SK-N-SH (cell line): ENCODE results near the gene CD63. TPM values are rescaled to one million over a fixed set of nuclear protein-coding genes. Genes with fewer than 3 reads are reported as not detected.

Experiments
- CTCF ChIA-PET: fragments of 300-600, 350-600 bp; formaldehyde crosslinking; extraction: SDS; loops from one replicate; lab custom pipeline; 2021; lab: Yijun Ruan, JAX
- POLR2A ChIA-PET: fragments of 350-600 bp; sonication (Branson Sonifier 250); formaldehyde crosslinking; extraction: SDS; loops from one replicate; lab custom pipeline; 2020; ENCODE audit warnings: antibody characterized with exemption, inconsistent platforms; lab: Yijun Ruan, JAX
- DNase-seq: peaks from one replicate; pipeline ENCODE4 v3.0.0; 2012
- H2AFZ ChIP-seq: fragments of 200-600 bp; sonication (generic); 2 replicates; pipeline ENCODE4 v1.8.1; 2016; ENCODE audit warnings: antibody characterized with exemption, mild to moderate bottlenecking, low read depth
- H3F3A ChIP-seq: fragments of 200-600 bp; sonication (generic); replicated peaks from 2 replicates; pipeline ENCODE3; 2016; ENCODE audit warnings: antibody characterized with exemption, mild to moderate bottlenecking; ENCODE audit not compliant: insufficient read depth
- H3K27ac ChIP-seq, 2 experiments: fragments of 200-500 bp in 1 of 2; fragments of 200-600 bp in 1 of 2; sonication (Bioruptor generic) in 1 of 2; sonication (generic), shearing (Covaris generic) in 1 of 2; 2 replicates each; pipeline versions ENCODE4 v1.5.1 to v1.6.1; 2014 to 2016; ENCODE audit warnings: low read depth in 2 of 2, inconsistent platforms in 1 of 2, low read length in 1 of 2, mild to moderate bottlenecking in 1 of 2, mixed read lengths in 1 of 2
- H3K27me3 ChIP-seq: fragments of 200-600 bp; sonication (generic), shearing (Covaris generic); 2 replicates; pipeline ENCODE4 v1.6.1; 2016; ENCODE audit warnings: mixed run types; ENCODE audit not compliant: insufficient read depth
- H3K36me3 ChIP-seq, 2 experiments: fragments of 200-500 bp in 1 of 2; fragments of 200-600 bp in 1 of 2; sonication (Bioruptor generic) in 1 of 2; sonication (generic) in 1 of 2; replicated peaks in 1 of 2; 2 replicates each; pipeline versions ENCODE3 to v1.5.1; 2014 to 2016; ENCODE audit warnings: low read length in 1 of 2, mild to moderate bottlenecking in 1 of 2; ENCODE audit not compliant: insufficient read depth in 2 of 2, control insufficient read depth in 1 of 2
- H3K4me1 ChIP-seq, 2 experiments: fragments of 200-500 bp in 1 of 2; fragments of 200-600 bp in 1 of 2; sonication (Bioruptor generic) in 1 of 2; sonication (generic), shearing (Covaris generic) in 1 of 2; 2 replicates each; pipeline versions ENCODE4 v1.5.1 to v1.6.1; 2014 to 2016; ENCODE audit warnings: low read depth in 1 of 2, low read length in 1 of 2, mixed run types in 1 of 2; ENCODE audit not compliant: insufficient read depth in 2 of 2, control insufficient read depth in 1 of 2
- H3K4me2 ChIP-seq: fragments of 200-600 bp; sonication (generic), shearing (Covaris generic); 2 replicates; pipeline ENCODE4 v1.6.1; 2017; ENCODE audit warnings: mixed run types
- H3K4me3 ChIP-seq, 2 experiments: fragments of 200-500 bp in 1 of 2; fragments of 200-600 bp in 1 of 2; sonication (Bioruptor generic) in 1 of 2; sonication (generic), shearing (Covaris generic) in 1 of 2; 2 replicates each; pipeline versions ENCODE4 v1.5.1 to v1.8.1; 2014 to 2016; ENCODE audit warnings: low read depth in 2 of 2, inconsistent platforms in 1 of 2, low read length in 1 of 2, mild to moderate bottlenecking in 1 of 2, mixed read lengths in 1 of 2, moderate library complexity in 1 of 2
- H3K79me2 ChIP-seq: fragments of 200-600 bp; sonication (generic); 2 replicates; pipeline ENCODE4 v1.8.1; 2017; ENCODE audit warnings: mild to moderate bottlenecking; ENCODE audit not compliant: insufficient read depth
- H3K9ac ChIP-seq: fragments of 200-600 bp; sonication (generic); 2 replicates; pipeline ENCODE4 v1.6.1; 2017; ENCODE audit warnings: mixed run types
- H3K9me2 ChIP-seq: fragments of 200-600 bp; sonication (generic); 2 replicates; pipeline ENCODE4 v1.6.1; 2017; ENCODE audit warnings: mixed run types
- H3K9me3 ChIP-seq: fragments of 200-600 bp; sonication (generic); 2 replicates; pipeline ENCODE4 v1.6.1; 2017; ENCODE audit warnings: mixed run types, mild to moderate bottlenecking, moderate library complexity
- H4K20me1 ChIP-seq: fragments of 200-600 bp; sonication (generic); 2 replicates; pipeline ENCODE4 v1.6.1; 2017; ENCODE audit warnings: mild to moderate bottlenecking, mixed run types; ENCODE audit not compliant: insufficient read depth
- CHD2 ChIP-seq: fragments of 150-350 bp; IDR thresholded peaks from 2 replicates; pipeline ENCODE4 v1.6.1; 2018; ENCODE audit warnings: low read length; ENCODE audit not compliant: partially characterized antibody
- ELF1 ChIP-seq: IDR thresholded peaks from 2 replicates; pipeline ENCODE4 v1.4.0; 2012
- EP300 ChIP-seq, 2 experiments: IDR thresholded peaks; 2 replicates each; pipeline versions ENCODE4 v1.4.0 to v1.6.1; 2012; ENCODE audit warnings: borderline replicate concordance in 1 of 2, low read depth in 1 of 2, low read length in 1 of 2
- EZH2phosphoT487 ChIP-seq: fragments of 200-600 bp; sonication (generic); IDR thresholded peaks from 2 replicates; pipeline ENCODE4 v1.6.1; 2017; ENCODE audit warnings: low read depth, mixed run types, mild to moderate bottlenecking, antibody characterized with exemption, moderate library complexity, borderline replicate concordance
- FOXJ3 ChIP-seq: sonication (generic); formaldehyde crosslinking; IDR thresholded peaks from 2 replicates; pipeline ENCODE4 v1.5.1; 2020; ENCODE audit warnings: mild to moderate bottlenecking, missing genetic modification reagents
- FOXM1 ChIP-seq: IDR thresholded peaks from 2 replicates; pipeline ENCODE4 v1.4.0; 2012; ENCODE audit warnings: low read depth, mild to moderate bottlenecking
- MEF2A ChIP-seq: IDR thresholded peaks from 2 replicates; pipeline ENCODE4 v1.4.0; 2012; ENCODE audit warnings: low read depth, borderline replicate concordance
- MXI1 ChIP-seq: IDR thresholded peaks from 2 replicates; pipeline ENCODE4 v1.6.1; 2012; ENCODE audit warnings: mild to moderate bottlenecking, low read depth, low read length, improper control_type of control experiment
- NRF1 ChIP-seq: IDR thresholded peaks from 2 replicates; pipeline ENCODE4 v1.6.1; 2012; ENCODE audit warnings: low read depth, mild to moderate bottlenecking, low read length
- POLR2AphosphoS5 ChIP-seq: IDR thresholded peaks from 2 replicates; pipeline ENCODE4 v1.6.1; 2012; ENCODE audit warnings: low read depth, low read length
- RAD21 ChIP-seq: IDR thresholded peaks from 2 replicates; pipeline ENCODE4 v1.6.1; 2012; ENCODE audit warnings: mild to moderate bottlenecking, low read length
- RCOR1 ChIP-seq: fragments of 150-350 bp; IDR thresholded peaks from 2 replicates; pipeline ENCODE4 v1.6.1; 2017; ENCODE audit warnings: antibody characterized with exemption, low read length
- TAF1 ChIP-seq: IDR thresholded peaks from 2 replicates; pipeline ENCODE4 v1.6.1; 2012; ENCODE audit warnings: low read depth, mild to moderate bottlenecking, low read length, moderate library complexity, borderline replicate concordance
- TCF12 ChIP-seq: IDR thresholded peaks from 2 replicates; pipeline ENCODE4 v1.4.0; 2012
- YY1 ChIP-seq: IDR thresholded peaks from 2 replicates; pipeline ENCODE4 v1.4.0; 2012; ENCODE audit warnings: low read depth, mild to moderate bottlenecking
- WGBS: methylation state at CpG from one replicate; pipeline ENCODE4 v1.1.6; 2017; ENCODE audit warnings: low lambda C conversion rate; 5-methylcytosine and 5-hydroxymethylcytosine counted together
- polyA plus RNA-seq, 3 experiments: library from polyadenylated mRNA; depleted of rRNA; stranded (reverse); fragments of >200 nt; gene quantifications; 2 replicates each; pipeline ENCODE4 v1.2.3, GENCODE V29; 2012
- TF ChIP-seq, protein P1 (sequence below): IDR thresholded peaks from 2 replicates; pipeline ENCODE4 v1.6.1; 2012; ENCODE audit warnings: mild to moderate bottlenecking, low read depth, low read length, moderate library complexity
- TF ChIP-seq, protein P2 (sequence below): IDR thresholded peaks from 2 replicates; pipeline ENCODE4 v1.4.0; 2012; ENCODE audit warnings: low read depth
- TF ChIP-seq, protein P3 (sequence below): IDR thresholded peaks from 2 replicates; pipeline ENCODE4; 2012
- TF ChIP-seq, protein P4 (sequence below): fragments of 200-600 bp; sonication (generic); IDR thresholded peaks from 2 replicates; pipeline ENCODE4 v1.6.1; 2017; ENCODE audit warnings: antibody characterized with exemption, mild to moderate bottlenecking, moderate library complexity

Gene CD63
- polyA plus RNA-seq, 1 of the 3 experiments (the other 2 are of a cell fraction): 1,465 TPM

- TF ChIP-seq, protein P1, sequence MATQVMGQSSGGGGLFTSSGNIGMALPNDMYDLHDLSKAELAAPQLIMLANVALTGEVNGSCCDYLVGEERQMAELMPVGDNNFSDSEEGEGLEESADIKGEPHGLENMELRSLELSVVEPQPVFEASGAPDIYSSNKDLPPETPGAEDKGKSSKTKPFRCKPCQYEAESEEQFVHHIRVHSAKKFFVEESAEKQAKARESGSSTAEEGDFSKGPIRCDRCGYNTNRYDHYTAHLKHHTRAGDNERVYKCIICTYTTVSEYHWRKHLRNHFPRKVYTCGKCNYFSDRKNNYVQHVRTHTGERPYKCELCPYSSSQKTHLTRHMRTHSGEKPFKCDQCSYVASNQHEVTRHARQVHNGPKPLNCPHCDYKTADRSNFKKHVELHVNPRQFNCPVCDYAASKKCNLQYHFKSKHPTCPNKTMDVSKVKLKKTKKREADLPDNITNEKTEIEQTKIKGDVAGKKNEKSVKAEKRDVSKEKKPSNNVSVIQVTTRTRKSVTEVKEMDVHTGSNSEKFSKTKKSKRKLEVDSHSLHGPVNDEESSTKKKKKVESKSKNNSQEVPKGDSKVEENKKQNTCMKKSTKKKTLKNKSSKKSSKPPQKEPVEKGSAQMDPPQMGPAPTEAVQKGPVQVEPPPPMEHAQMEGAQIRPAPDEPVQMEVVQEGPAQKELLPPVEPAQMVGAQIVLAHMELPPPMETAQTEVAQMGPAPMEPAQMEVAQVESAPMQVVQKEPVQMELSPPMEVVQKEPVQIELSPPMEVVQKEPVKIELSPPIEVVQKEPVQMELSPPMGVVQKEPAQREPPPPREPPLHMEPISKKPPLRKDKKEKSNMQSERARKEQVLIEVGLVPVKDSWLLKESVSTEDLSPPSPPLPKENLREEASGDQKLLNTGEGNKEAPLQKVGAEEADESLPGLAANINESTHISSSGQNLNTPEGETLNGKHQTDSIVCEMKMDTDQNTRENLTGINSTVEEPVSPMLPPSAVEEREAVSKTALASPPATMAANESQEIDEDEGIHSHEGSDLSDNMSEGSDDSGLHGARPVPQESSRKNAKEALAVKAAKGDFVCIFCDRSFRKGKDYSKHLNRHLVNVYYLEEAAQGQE: 0 out of 2 replicates have a peak, but pooled peaks have one; percentile 9
- TF ChIP-seq NRF1 (no peak), EP300 (IDR thresholded peaks at IDR 0.05; ENCODE audit: borderline replicate concordance in 1 of 2, low read depth in 1 of 2, low read length in 1 of 2) (no peak), CHD2 (no peak), MXI1 (0 out of 2 replicates have a peak, but pooled peaks have one; percentile 12), RCOR1 (no peak), POLR2AphosphoS5 (peak; percentile 86), TAF1 (no peak), RAD21 (peak; percentile 54), MEF2A (no peak), TCF12 (peak; percentile 21; the same call in 1 of the 2 replicates), ELF1 (no peak), FOXM1 (no peak), YY1 (0 out of 2 replicates have a peak, but pooled peaks have one; percentile 22), FOXJ3 (CRISPR knock-in tag) (no peak), EZH2phosphoT487 (no peak)
- TF ChIP-seq, protein P2, sequence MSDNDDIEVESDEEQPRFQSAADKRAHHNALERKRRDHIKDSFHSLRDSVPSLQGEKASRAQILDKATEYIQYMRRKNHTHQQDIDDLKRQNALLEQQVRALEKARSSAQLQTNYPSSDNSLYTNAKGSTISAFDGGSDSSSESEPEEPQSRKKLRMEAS: peak; percentile 58; the same call in 1 of the 2 replicates
- TF ChIP-seq, protein P3, sequence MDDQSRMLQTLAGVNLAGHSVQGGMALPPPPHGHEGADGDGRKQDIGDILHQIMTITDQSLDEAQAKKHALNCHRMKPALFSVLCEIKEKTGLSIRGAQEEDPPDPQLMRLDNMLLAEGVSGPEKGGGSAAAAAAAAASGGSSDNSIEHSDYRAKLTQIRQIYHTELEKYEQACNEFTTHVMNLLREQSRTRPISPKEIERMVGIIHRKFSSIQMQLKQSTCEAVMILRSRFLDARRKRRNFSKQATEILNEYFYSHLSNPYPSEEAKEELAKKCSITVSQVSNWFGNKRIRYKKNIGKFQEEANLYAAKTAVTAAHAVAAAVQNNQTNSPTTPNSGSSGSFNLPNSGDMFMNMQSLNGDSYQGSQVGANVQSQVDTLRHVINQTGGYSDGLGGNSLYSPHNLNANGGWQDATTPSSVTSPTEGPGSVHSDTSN: no peak
- TF ChIP-seq, protein P4, sequence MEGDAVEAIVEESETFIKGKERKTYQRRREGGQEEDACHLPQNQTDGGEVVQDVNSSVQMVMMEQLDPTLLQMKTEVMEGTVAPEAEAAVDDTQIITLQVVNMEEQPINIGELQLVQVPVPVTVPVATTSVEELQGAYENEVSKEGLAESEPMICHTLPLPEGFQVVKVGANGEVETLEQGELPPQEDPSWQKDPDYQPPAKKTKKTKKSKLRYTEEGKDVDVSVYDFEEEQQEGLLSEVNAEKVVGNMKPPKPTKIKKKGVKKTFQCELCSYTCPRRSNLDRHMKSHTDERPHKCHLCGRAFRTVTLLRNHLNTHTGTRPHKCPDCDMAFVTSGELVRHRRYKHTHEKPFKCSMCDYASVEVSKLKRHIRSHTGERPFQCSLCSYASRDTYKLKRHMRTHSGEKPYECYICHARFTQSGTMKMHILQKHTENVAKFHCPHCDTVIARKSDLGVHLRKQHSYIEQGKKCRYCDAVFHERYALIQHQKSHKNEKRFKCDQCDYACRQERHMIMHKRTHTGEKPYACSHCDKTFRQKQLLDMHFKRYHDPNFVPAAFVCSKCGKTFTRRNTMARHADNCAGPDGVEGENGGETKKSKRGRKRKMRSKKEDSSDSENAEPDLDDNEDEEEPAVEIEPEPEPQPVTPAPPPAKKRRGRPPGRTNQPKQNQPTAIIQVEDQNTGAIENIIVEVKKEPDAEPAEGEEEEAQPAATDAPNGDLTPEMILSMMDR: peak; percentile 35; the same call in 1 of the 2 replicates
- TF ChIP-seq, all 33 proteins: peak for 8
- Histone ChIP-seq H3K27me3 (no peaks in the 10 kb centered on the region), H3K9me3 (no peaks in the 10 kb centered on the region), H4K20me1 (peaks cover 31% of the 10 kb centered on the region), H3K27ac (peak overlapping the region; percentile 97 to 100), H3K4me2 (peak overlapping the region; percentile 97), H3K9me2 (no peaks in the 10 kb centered on the region), H3K4me1 (peaks cover 0 to 23% of the 10 kb centered on the region in 2 experiments; a peak in 1 of 4 replicates), H3K36me3 (peaks cover 14 to 22% of the 10 kb centered on the region in 2 experiments), H2AFZ (peak overlapping the region; percentile 84), H3K4me3 (peak overlapping the region; percentile 74 to 97), H3F3A (peaks cover 22% of the 10 kb centered on the region), H3K79me2 (peaks cover 45% of the 10 kb centered on the region), H3K9ac (peak overlapping the region; percentile 83)
- 19% methylated on average over 18 of the region's 19 CpGs for WGBS
- ChIA-PET CTCF (interaction anchor here (0.8 to 4.6 kb wide), 13 partner anchors 8 to 459 kb away, joined by 3 to 47 read pairs (median 3); partner anchors contain the start of genes RDH5 and SMARCC2), POLR2A (interaction anchor here (0.7 to 2.5 kb wide), 14 partner anchors 8 to 374 kb away, joined by 3 to 14 read pairs (median 6); partner anchors contain the start of genes BLOC1S1, DNAJC14, ORMDL2 and PA2G4)
- peak; percentile 51 for DNase-seq
Observed at GRCh38 chr12:55729819-55730818, 1.3 kb upstream of the CD63 start.
